ENCODE results near the gene DNAJC11. TPM values are rescaled to one million over a fixed set of nuclear protein-coding genes. Genes with fewer than 3 reads are reported as not detected.

The DNAJC11 gene
- polyA plus RNA-seq, 1 of the 3 experiments (the other 2 are of a cell fraction): 38.2 TPM

DNA sequence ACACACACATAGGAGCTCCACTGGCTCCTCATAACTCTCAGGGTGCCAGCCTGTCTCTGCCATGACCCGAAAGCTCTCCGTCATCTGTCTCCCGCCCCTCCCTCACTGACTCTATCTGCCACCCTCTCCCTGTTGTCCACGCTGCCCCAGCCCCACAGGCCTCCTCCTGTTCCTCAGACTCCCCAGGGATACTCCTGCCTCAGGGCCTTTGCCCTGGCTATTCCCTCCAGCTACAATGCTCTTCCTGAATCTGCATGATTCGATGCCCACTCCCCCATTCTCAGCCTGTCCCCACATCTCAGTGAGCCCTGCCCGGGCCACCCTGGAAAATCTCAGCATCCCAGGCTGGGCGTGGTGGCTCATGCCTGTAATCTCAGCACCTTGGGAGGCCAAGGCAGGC is 24.6 kb upstream of the DNAJC11 start:
- no peak for DNase-seq
- CTCF ChIA-PET: interaction anchor here (0.9 to 2.5 kb wide), 4 partner anchors 19 to 154 kb away, joined by 3 to 10 read pairs (median 3); partner anchors contain the start of genes CAMTA1 and DNAJC11
- Histone ChIP-seq H3K27me3 (ENCODE audit: insufficient read depth) (no peaks in the 10 kb centered on the region), H3K36me3 (replicated peaks in 1 of 2; ENCODE audit: control insufficient read depth in 1 of 2, insufficient read depth in 2 of 2, low read length in 1 of 2) (no peaks in the 10 kb centered on the region), H3K27ac (ENCODE audit: low read depth in 2 of 2, low read length in 1 of 2) (no peak overlapping the region), H3F3A (replicated peaks; ENCODE audit: insufficient read depth) (no peaks in the 10 kb centered on the region), H2AFZ (ENCODE audit: low read depth) (no peak overlapping the region), H3K4me2 (no peak overlapping the region), H4K20me1 (ENCODE audit: insufficient read depth) (no peaks in the 10 kb centered on the region), H3K9ac (no peak overlapping the region), H3K4me3 (ENCODE audit: low read depth in 2 of 2, low read length in 1 of 2) (no peak overlapping the region), H3K79me2 (ENCODE audit: insufficient read depth) (no peaks in the 10 kb centered on the region), H3K4me1 (ENCODE audit: control insufficient read depth in 1 of 2, insufficient read depth in 2 of 2, low read depth in 1 of 2, low read length in 1 of 2) (0 out of 4 replicates have a peak, but pooled peaks cover 0 to 2% of the 10 kb centered on the region in 2 experiments), H3K9me2 (no peaks in the 10 kb centered on the region), H3K9me3 (no peaks in the 10 kb centered on the region)
- TF ChIP-seq YY1 (IDR thresholded peaks at IDR 0.05; ENCODE audit: low read depth): no peak
- TF ChIP-seq TAF1 (IDR thresholded peaks at IDR 0.05; ENCODE audit: borderline replicate concordance, low read depth, low read length): no peak
- no peak for TF ChIP-seq MXI1 (IDR thresholded peaks at IDR 0.05; ENCODE audit: low read depth, low read length)
- no peak for TF ChIP-seq EZH2phosphoT487 (IDR thresholded peaks at IDR 0.05; ENCODE audit: borderline replicate concordance, low read depth)
- no peak for TF ChIP-seq SMC3 (IDR thresholded peaks at IDR 0.05; ENCODE audit: low read depth, low read length)
- TF ChIP-seq NRF1 (IDR thresholded peaks at IDR 0.05; ENCODE audit: low read depth, low read length): no peak
- TF ChIP-seq, protein P1, sequence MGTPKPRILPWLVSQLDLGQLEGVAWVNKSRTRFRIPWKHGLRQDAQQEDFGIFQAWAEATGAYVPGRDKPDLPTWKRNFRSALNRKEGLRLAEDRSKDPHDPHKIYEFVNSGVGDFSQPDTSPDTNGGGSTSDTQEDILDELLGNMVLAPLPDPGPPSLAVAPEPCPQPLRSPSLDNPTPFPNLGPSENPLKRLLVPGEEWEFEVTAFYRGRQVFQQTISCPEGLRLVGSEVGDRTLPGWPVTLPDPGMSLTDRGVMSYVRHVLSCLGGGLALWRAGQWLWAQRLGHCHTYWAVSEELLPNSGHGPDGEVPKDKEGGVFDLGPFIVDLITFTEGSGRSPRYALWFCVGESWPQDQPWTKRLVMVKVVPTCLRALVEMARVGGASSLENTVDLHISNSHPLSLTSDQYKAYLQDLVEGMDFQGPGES (IDR thresholded peaks at IDR 0.05; ENCODE audit: low read depth, low read length): no peak
- TF ChIP-seq RCOR1 (IDR thresholded peaks at IDR 0.05; ENCODE audit: low read length): no peak
- TF ChIP-seq, protein P2, sequence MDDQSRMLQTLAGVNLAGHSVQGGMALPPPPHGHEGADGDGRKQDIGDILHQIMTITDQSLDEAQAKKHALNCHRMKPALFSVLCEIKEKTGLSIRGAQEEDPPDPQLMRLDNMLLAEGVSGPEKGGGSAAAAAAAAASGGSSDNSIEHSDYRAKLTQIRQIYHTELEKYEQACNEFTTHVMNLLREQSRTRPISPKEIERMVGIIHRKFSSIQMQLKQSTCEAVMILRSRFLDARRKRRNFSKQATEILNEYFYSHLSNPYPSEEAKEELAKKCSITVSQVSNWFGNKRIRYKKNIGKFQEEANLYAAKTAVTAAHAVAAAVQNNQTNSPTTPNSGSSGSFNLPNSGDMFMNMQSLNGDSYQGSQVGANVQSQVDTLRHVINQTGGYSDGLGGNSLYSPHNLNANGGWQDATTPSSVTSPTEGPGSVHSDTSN (IDR thresholded peaks at IDR 0.05): no peak
- TF ChIP-seq RAD21 (IDR thresholded peaks at IDR 0.05; ENCODE audit: low read length): no peak
- no peak for TF ChIP-seq TEAD4 (IDR thresholded peaks at IDR 0.05; ENCODE audit: borderline replicate concordance, insufficient read depth)
- TF ChIP-seq, protein P3, sequence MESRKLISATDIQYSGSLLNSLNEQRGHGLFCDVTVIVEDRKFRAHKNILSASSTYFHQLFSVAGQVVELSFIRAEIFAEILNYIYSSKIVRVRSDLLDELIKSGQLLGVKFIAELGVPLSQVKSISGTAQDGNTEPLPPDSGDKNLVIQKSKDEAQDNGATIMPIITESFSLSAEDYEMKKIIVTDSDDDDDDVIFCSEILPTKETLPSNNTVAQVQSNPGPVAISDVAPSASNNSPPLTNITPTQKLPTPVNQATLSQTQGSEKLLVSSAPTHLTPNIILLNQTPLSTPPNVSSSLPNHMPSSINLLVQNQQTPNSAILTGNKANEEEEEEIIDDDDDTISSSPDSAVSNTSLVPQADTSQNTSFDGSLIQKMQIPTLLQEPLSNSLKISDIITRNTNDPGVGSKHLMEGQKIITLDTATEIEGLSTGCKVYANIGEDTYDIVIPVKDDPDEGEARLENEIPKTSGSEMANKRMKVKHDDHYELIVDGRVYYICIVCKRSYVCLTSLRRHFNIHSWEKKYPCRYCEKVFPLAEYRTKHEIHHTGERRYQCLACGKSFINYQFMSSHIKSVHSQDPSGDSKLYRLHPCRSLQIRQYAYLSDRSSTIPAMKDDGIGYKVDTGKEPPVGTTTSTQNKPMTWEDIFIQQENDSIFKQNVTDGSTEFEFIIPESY (IDR thresholded peaks at IDR 0.05; ENCODE audit: borderline replicate concordance, low read depth): no peak
- TF ChIP-seq EP300 (IDR thresholded peaks at IDR 0.05; ENCODE audit: borderline replicate concordance in 1 of 2, low read depth in 1 of 2, low read length in 1 of 2): no peak
- POLR2A ChIA-PET: no interaction called here
- 93% methylated on average over 5 of the region's 7 CpGs for WGBS (ENCODE audit: low lambda C conversion rate)

All from SK-N-SH (cell line).